KG1 (cell line): Measurements from ENCODE around the gene CKAP5.
"Not testable (repeated sequence)": the region's sequence is repeated elsewhere in the genome, so short reads cannot be mapped to it uniquely, and the experiment has no call there.

Experiments
- DNase-seq: peaks from one replicate; lab custom pipeline; 2025; lab: John Stamatoyannopoulos, UW

Gene CKAP5

GRCh38 chr11:46855167-46855566 is 9.1 kb upstream of the CKAP5 start:
- DNase-seq: no peak

DNA sequence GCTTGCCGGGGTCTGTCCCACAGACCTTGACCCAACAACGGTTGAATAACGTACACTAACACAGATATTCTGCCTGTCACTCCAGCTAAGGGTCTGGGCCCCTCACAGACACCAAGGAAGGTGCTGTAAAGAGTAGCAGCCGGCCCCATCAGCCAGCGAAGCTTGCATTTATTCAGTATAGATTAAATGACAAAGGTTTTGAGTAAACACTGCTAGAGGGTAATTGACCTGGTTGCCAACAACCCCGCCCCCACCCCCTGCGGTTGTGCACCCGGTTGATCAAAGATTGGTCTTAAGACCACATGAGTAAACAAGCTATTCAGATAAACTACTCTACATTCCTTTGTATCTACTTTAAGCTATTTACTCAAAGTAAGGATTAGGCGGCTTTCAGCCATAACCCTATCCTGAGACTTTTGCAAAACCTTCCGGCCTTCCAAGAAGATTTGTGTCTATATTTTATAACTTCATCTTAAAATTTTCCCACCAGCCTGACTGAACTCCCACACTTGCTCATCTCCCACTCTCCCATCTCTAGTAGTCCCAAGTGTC is 4.8 kb upstream of the CKAP5 start:
- no peak for DNase-seq

DNA sequence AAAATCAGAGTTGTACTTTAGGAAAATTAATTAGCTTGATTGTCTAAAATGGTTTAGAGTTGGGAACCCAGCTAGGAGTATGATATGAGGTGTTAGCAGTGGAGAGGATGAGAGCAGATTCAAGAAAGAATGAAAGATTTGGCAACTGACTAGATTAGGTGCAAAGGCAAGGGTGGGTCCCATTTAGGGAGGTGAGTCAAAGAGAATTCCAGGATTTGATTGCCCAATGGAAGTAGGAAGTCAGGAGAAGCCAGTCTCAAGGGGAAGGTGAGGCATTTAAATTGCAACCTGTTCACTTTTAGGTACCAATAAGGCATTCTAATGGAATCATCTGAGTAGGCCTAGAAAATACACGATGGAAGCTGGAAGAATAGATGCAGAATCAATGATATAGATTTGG is 3.6 kb upstream of the CKAP5 start:
- DNase-seq: no peak

- no peak for DNase-seq
These were observed 390 bp upstream of the CKAP5 start for GRCh38 chr11:46846510-46846830.

DNA sequence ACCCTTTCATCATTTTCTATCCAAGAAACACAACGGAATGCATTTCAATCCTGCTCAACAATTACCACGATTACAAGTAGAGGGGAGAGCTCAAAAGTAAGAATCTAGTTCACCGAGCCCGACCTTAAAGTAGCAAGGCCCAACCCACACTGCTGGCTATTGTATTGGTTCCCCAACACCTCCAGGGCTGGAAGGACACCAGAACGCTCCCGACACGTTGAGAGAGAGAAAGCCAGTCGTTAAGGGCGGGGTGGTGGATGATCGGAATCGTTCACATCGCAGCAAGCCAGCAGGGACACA is 690 bp downstream of the CKAP5 start:
- no peak for DNase-seq

DNA sequence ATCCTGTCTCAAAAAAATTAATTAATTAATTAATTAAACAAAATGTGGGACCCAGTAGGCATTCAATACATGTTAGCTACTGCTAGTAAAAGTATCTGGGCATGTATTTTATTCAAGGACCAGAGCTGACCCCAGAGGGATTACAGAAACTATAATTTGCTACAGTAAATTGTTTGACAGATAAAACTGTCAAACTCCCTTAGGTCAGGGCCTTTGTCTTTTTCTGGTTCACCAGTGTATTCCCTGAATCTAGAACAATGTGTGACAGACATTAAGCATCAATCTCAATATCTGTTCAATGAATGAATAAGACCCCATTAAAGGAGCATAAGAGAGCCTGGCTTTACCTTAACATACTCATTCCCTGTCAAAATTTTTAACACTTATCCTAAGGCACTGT is 6.0 kb downstream of the CKAP5 start:
- DNase-seq: no peak

GRCh38 chr11:46838501-46838900 is 7.6 kb downstream of the CKAP5 start:
- no peak for DNase-seq

DNA sequence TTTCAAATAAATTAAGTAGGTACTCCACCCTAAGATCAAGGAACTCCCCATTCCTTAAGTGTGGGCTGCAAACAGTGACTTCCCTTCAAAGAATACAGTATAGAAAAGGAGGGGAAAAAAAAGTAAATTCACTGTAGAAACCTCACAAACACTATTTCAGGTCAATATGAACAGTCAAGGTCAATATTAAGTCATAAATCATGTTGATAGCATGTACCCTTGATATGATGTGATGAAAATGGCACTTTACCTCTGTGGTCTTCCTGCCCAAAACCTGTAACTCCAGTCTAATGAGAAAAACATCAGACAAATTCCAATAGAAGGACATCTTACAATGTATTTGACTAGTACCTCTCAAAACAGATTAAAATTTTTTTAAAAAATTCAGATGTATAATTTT is 8.2 kb downstream of the CKAP5 start:
- no peak for DNase-seq

DNA sequence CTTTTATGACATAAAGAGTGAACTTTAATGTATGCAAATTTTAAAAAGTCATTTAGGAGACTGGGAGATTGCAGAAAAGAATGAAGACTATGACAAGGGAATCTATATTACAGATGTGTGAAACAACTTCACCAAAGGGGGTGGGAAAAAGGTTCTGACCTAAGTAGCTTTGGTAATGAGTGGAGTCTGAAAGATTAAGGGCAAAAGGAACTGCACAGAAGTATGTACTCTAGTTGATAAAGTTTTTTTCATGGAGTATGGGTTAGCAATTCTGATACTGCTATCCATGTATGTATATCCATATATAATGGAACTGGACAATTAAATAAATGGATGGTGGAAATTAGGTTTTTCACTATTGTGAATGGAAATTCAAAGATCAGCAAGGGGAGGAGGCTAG is 9.2 kb downstream of the CKAP5 start:
- DNase-seq: no peak

- no peak for DNase-seq
These were observed 9.6 kb downstream of the CKAP5 start for GRCh38 chr11:46836431-46836830.

DNA sequence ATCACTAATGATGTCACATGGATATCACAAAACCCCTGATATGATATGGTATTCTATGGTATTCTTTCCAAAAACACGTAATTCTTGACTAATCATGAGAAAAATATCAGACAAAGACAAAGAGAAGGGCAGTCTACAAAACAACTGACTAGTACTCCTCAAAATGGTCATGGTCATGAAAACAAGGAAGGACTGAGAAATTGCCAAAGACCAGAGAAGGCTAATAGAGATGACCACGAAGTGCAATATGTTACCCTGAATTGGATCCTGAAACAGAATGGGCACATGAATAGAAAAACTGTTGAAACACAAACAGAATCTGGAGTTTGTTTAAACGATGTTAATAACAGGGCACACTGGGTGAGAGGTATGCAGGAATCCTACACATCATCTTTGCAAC is 10.2 kb downstream of the CKAP5 start:
- no peak for DNase-seq

DNA sequence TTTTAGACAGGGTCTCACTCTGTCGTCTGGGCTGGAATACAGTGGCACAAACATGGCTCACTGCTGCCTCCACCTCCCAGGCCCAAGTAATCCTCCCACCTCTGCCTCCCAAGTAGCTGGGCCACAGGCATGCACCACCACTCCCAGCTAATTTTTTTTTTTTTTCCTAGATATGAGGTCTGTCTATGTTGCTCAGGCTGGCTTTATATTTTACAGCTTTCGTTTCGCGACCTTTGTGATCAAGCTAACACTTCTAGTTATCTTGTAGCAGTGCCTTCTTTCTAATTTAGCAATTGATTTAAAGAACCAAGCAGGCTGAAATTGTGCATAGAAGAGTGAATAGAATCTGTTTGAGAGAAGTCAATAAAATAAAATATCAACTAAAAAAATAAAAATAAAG is 11.3 kb downstream of the CKAP5 start:
- DNase-seq: no peak

DNA sequence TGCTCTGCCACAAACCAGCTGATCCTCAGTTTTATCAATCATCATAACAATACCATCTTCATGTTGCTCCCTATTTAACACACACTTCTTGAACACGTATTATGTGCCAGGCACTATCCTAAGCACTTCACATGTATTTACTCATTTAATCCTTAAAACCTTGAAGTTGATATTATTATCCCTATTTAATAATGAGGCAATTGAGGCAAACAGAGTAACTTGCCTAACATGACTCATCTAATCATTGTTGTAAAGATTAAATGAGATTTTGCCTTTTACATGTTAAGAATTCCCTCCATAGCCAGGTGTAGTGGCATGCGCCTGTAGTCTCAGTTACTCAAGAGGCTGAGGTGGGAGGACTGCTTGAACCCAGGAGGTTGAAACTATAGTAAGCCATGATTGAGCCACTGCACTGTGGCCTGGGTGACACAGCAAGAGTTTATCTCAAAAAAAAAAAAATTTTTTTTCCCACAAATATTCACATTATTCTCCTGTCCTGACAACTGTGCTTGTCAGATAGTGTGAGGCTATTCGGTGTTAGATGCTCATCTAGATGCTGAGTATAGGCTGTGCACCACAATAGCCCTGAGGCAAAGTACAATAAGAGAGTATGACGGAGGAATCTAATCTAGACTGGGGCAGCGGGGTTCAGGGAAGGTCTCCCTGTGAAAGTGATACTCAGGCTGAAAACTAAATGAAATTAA is 13.4 kb downstream of the CKAP5 start:
- no peak for DNase-seq

DNA sequence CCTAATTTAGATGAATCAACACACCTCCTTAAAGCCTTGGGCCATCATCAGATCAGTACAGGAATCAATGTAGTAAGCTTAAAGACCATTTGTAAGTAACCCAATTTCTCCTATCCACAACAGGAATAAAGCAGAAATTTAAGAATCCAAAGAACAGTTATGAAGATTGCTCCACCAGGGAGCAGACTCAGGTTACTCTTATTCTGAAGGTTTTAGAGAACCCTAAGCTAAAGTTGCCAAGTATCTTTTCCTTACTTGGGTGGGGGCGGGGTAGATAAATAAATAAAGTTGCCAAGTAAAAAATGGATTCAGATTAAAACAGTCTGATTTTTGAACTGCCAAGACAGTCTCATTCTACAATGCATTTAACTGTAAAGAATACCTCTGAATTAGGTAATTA is 18.1 kb downstream of the CKAP5 start:
- no peak for DNase-seq

DNA sequence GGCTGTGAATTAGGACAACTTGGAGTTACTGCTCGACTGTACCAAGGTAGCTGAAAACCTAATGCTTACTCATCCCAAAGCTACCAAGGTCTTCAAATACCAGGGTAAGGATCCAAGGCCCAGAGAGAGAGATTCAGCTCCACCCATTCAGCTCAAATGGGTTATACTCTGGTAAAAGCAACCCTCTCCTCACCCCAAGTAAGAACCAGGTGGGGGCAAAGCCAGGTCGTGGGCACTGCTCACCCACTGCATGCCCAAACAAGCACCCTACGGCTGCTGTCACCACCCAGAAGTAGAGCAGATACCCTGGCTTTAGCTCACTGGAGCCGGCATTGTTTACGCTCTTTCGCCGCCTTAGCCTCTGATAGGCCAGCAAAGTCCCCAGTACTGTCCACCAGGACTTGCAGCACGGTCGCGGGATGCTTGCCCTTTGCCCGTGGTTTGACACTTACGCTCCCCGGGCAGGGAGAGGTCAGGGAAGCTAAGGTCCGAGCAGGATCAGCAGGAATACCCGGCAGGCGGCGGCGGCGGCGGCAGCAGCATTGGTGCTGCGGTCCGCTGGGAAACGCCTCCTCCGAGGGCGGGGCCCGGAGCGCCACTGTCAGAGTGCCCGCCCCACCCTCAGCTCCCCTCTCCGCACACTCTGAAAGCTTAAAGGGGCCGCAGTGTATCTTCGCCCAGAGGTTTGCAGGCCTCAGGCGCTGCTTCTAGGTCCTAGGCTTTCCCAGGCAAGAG is 19.6 kb downstream of the CKAP5 start:
- DNase-seq: no peak

DNA sequence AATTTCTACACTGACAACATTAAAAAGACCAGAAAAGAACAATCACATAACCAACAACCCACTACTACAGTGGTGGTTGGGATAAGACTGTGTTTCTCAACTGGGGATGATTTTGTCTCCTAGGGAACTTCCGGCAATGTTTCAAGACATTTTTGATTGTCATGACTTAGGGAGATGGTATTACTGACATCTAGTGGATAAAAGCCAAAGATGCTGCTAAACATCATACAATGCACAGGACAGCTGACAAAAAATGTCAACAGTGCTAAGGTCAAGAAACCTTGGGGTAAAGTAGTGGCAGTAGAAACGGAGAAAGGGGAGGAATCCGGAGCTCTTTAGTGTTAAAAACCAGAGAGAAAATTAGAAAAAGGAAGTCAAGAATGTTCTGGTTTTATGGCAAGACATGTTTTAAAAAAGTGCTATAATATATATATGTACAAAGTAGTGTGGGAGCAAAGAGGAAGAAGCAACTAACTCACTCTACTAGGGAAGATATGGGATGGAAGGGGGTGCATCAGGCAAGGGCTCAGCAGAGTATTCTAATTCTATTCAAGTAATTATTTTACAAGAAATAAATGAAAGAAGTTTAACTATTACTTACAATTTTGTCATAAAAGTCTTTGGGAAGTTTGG is 37.2 kb downstream of the CKAP5 start:
- no peak for DNase-seq

GRCh38 chr11:46801694-46802470 is 44.2 kb downstream of the CKAP5 start:
- DNase-seq: no peak

DNA sequence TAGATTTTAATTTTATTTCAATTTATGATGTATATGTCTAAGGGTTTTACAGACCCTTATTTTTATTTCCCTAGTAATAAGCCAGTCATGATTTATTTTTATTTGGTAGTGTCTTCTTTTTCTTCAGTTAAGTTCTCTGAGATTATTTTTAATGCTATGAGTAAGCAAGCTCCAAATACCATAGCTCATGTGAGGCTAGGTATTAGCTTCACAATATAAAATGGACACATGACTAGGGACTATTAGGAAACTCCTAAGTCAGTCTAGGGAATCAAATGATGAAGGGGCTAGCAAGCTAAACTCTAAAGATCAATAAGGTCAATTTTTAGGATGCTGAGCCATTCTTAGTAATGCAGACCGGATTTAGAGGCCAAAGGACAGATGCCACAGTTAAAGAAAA is 45.9 kb downstream of the CKAP5 start:
- no peak for DNase-seq

- DNase-seq: not testable (repeated sequence)
These were observed 46.4 kb downstream of the CKAP5 start for GRCh38 chr11:46799725-46800124.

- DNase-seq: no peak
These were observed 67.7 kb downstream of the CKAP5 start for GRCh38 chr11:46778416-46778815.

DNA sequence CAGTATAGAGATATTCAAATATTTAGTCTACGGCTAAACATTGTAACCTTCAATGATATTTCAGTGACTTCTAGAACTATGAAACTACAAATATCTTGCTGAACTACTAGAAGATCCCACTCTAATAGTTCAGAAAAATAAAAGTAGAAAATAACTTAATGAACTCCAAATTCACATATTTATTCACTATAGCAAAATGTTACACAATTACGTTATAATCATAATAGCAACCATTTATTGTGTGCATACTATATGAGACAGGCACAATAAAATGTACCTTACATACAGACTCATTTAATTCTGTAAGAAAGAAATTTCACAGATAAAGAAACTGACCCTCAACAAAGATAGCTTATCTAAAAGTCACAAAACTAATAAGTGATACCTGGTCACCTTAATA is 69.2 kb downstream of the CKAP5 start:
- DNase-seq: no peak

DNA sequence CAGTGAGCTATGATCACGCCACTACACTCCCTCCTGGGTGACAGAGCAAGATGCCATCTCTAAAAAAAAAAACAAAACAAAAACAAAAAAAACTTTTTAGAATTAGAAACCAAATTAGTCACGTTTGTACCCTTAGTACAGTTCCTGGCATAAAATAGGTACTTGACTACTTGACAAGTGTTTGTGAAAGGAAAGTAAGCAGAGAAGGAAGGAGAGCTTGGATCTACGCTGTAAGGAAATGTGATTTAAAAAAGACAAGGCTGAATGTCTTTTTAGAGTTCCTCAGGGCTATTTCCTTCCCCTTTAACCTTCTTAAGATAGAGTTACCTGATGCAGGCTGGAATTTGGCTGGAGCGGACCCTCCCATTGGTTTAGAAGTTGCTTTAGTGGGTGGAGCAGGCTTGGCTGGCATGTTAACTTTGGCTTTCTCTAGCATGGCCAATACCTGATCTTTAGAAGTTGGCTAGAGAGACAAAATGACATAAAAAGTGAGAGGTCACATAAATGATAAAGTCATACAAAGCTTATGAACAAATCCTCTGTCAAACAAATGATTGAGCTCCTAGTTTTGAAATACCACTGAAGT is 76.4 kb downstream of the CKAP5 start:
- no peak for DNase-seq
